Astrocyte (in vitro differentiated cells and primary cell): ENCODE results near the gene GMPPA. TPM values are rescaled to one million over a fixed set of nuclear protein-coding genes. Genes with fewer than 3 reads are reported as not detected.

Experiments
- DNase-seq: peaks from one replicate; pipeline ENCODE4 v3.0.0-alpha.2; 2010; ENCODE audit warnings: low read depth
- FAIRE-seq: peaks from 2 replicates; lab custom pipeline; 2011; peaks lifted over from hg19 to GRCh38; lab: Jason Lieb, UNC
- H2AFZ ChIP-seq: 2 replicates; pipeline ENCODE4 v1.6.0; 2012; ENCODE audit warnings: low read depth, low read length, inconsistent platforms
- H3K27ac ChIP-seq: 2 replicates; pipeline ENCODE4 v1.5.1; 2011; ENCODE audit warnings: low read depth, low read length, inconsistent platforms
- H3K27me3 ChIP-seq: 2 replicates; pipeline ENCODE4 v1.6.0; 2011; ENCODE audit warnings: low read length, inconsistent platforms; ENCODE audit not compliant: insufficient read depth
- H3K36me3 ChIP-seq: 2 replicates; pipeline ENCODE4 v1.5.1; 2011; ENCODE audit warnings: low read length, inconsistent platforms; ENCODE audit not compliant: insufficient read depth
- H3K4me1 ChIP-seq: 2 replicates; pipeline ENCODE4 v1.5.1; 2011; ENCODE audit warnings: low read length, inconsistent platforms; ENCODE audit not compliant: insufficient read depth
- H3K4me2 ChIP-seq: 2 replicates; pipeline ENCODE4 v1.6.0; 2012; ENCODE audit warnings: low read length, inconsistent platforms
- H3K4me3 ChIP-seq: 2 replicates; pipeline ENCODE4 v1.5.1; 2011; ENCODE audit warnings: low read depth, mild to moderate bottlenecking, low read length, inconsistent platforms; ENCODE audit not compliant: insufficient read depth
- H3K79me2 ChIP-seq: 2 replicates; pipeline ENCODE4 v1.6.0; 2012; ENCODE audit warnings: mild to moderate bottlenecking, low read length, inconsistent platforms; ENCODE audit not compliant: insufficient read depth
- H3K9ac ChIP-seq: 2 replicates; pipeline ENCODE4 v1.6.0; 2012; ENCODE audit warnings: mild to moderate bottlenecking, low read length, inconsistent platforms
- H3K9me3 ChIP-seq: 2 replicates; pipeline ENCODE4 v1.5.1; 2012; ENCODE audit warnings: low read depth, mild to moderate bottlenecking, low read length, inconsistent platforms; ENCODE audit not compliant: insufficient read depth
- H4K20me1 ChIP-seq: 2 replicates; pipeline ENCODE4 v1.6.0; 2012; ENCODE audit warnings: low read length, inconsistent platforms; ENCODE audit not compliant: insufficient read depth
- H3K27ac Mint-ChIP-seq: one replicate; pipeline ENCODE4 v1.8.0; 2021; ENCODE audit warnings: mild to moderate bottlenecking, mixed read lengths; ENCODE audit not compliant: unreplicated experiment
- H3K27me3 Mint-ChIP-seq: one replicate; pipeline ENCODE4 v1.8.0; 2021; ENCODE audit warnings: low read depth, mixed read lengths; ENCODE audit not compliant: unreplicated experiment
- H3K36me3 Mint-ChIP-seq: one replicate; pipeline ENCODE4 v1.8.0; 2021; ENCODE audit warnings: low read depth, mixed read lengths; ENCODE audit not compliant: unreplicated experiment
- H3K4me1 Mint-ChIP-seq: one replicate; pipeline ENCODE4 v1.8.0; 2021; ENCODE audit warnings: low read depth, mixed read lengths; ENCODE audit not compliant: unreplicated experiment
- H3K4me3 Mint-ChIP-seq: one replicate; pipeline ENCODE4 v1.8.0; 2021; ENCODE audit warnings: mild to moderate bottlenecking, moderate library complexity, mixed read lengths; ENCODE audit not compliant: unreplicated experiment
- H3K9me3 Mint-ChIP-seq: one replicate; pipeline ENCODE4 v1.8.0; 2021; ENCODE audit warnings: mild to moderate bottlenecking, mixed read lengths; ENCODE audit not compliant: unreplicated experiment
- EZH2 ChIP-seq: IDR thresholded peaks from 2 replicates; pipeline ENCODE4 v1.6.1; 2012; ENCODE audit warnings: mild to moderate bottlenecking, low read length, inconsistent platforms; ENCODE audit not compliant: insufficient read depth
- total RNA-seq: library from RNA; stranded (reverse); gene quantifications from 2 replicates; pipeline ENCODE4 v1.2.1, GENCODE V29; 2021
- TF ChIP-seq, protein P1 (sequence below): IDR thresholded peaks from 2 replicates; pipeline ENCODE4 v1.5.1; 2011; ENCODE audit warnings: low read depth, mild to moderate bottlenecking, inconsistent platforms, low read length, moderate library complexity; ENCODE audit not compliant: insufficient read depth

Gene GMPPA
- total RNA-seq, 1 donor from 2014 or later = 49.5 TPM

DNA sequence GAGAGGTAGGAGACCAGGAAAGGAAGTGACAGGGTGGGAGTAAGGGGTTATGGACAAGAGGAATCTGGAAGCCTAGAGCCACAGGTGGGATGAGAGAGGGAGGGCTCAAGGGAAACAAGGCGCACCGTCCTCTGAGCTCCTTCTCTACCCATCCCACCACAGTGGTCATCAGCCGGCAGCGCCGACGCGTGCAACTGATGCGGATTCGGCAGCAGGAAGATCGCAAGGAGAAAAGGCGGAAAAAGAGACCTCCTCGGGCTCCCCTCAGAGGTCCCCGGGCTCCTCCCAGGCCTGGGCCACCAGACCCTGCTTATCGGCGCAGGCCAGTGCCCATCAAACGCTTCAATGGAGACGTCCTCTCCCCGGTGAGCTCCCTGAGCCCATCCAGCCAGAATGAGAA lies 50.3 kb downstream of the GMPPA start:
- H2AFZ ChIP-seq = no peak overlapping the region
- no peaks in the 10 kb centered on the region for H3K79me2 ChIP-seq
- H3K27me3 ChIP-seq = no peaks in the 10 kb centered on the region
- H3K9ac ChIP-seq = no peak overlapping the region
- H3K4me3 ChIP-seq = no peak overlapping the region
- no peak overlapping the region for H3K4me2 ChIP-seq
- Mint-ChIP-seq H3K4me1 (peaks cover 7% of the 10 kb centered on the region), H3K4me3 (no peak overlapping the region), H3K9me3 (no peaks in the 10 kb centered on the region), H3K36me3 (peaks cover 17% of the 10 kb centered on the region), H3K27me3 (peaks cover 33% of the 10 kb centered on the region), H3K27ac (peak overlapping the region; percentile 54)
- peaks cover 20% of the 10 kb centered on the region for H3K4me1 ChIP-seq
- H4K20me1 ChIP-seq = peaks cover 5% of the 10 kb centered on the region
- H3K36me3 ChIP-seq = no peaks in the 10 kb centered on the region
- DNase-seq = no peak
- no peak for FAIRE-seq
- H3K27ac ChIP-seq = no peak overlapping the region
- TF ChIP-seq, protein P1, sequence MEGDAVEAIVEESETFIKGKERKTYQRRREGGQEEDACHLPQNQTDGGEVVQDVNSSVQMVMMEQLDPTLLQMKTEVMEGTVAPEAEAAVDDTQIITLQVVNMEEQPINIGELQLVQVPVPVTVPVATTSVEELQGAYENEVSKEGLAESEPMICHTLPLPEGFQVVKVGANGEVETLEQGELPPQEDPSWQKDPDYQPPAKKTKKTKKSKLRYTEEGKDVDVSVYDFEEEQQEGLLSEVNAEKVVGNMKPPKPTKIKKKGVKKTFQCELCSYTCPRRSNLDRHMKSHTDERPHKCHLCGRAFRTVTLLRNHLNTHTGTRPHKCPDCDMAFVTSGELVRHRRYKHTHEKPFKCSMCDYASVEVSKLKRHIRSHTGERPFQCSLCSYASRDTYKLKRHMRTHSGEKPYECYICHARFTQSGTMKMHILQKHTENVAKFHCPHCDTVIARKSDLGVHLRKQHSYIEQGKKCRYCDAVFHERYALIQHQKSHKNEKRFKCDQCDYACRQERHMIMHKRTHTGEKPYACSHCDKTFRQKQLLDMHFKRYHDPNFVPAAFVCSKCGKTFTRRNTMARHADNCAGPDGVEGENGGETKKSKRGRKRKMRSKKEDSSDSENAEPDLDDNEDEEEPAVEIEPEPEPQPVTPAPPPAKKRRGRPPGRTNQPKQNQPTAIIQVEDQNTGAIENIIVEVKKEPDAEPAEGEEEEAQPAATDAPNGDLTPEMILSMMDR = no peak
- no peak for TF ChIP-seq EZH2
- no peaks in the 10 kb centered on the region for H3K9me3 ChIP-seq

- no peak for TF ChIP-seq EZH2
- H3K36me3 ChIP-seq = no peaks in the 10 kb centered on the region
- H3K27me3 ChIP-seq = no peaks in the 10 kb centered on the region
- peaks cover 14% of the 10 kb centered on the region for H3K4me1 ChIP-seq
- H3K9ac ChIP-seq = no peak overlapping the region
- H3K9me3 ChIP-seq = no peaks in the 10 kb centered on the region
- no peak overlapping the region for H3K27ac ChIP-seq
- H3K4me3 ChIP-seq = no peak overlapping the region
- peaks cover 5% of the 10 kb centered on the region for H4K20me1 ChIP-seq
- no peak for FAIRE-seq
- Mint-ChIP-seq H3K27ac (no peak overlapping the region), H3K4me1 (peaks cover 5% of the 10 kb centered on the region), H3K9me3 (no peaks in the 10 kb centered on the region), H3K27me3 (peaks cover 33% of the 10 kb centered on the region), H3K36me3 (peaks cover 17% of the 10 kb centered on the region), H3K4me3 (no peak overlapping the region)
- H3K4me2 ChIP-seq = no peak overlapping the region
- no peaks in the 10 kb centered on the region for H3K79me2 ChIP-seq
- no peak for DNase-seq
- H2AFZ ChIP-seq = no peak overlapping the region
These were observed 50.9 kb downstream of the GMPPA start for GRCh38 chr2:219549619-219550018.

GRCh38 chr2:219551441-219552381 lies 53.0 kb downstream of the GMPPA start:
- H3K27ac ChIP-seq = no peak overlapping the region
- FAIRE-seq (no peak), DNase-seq (peak; percentile 42)
- H3K4me1 ChIP-seq = peaks cover 14% of the 10 kb centered on the region
- H4K20me1 ChIP-seq = peaks cover 5% of the 10 kb centered on the region
- peaks cover 9% of the 10 kb centered on the region for H3K36me3 Mint-ChIP-seq
- peaks cover 20% of the 10 kb centered on the region for H3K27me3 Mint-ChIP-seq
- H3K4me3 ChIP-seq = peak overlapping the region; percentile 62
- peak overlapping the region; percentile 97 for H3K4me2 ChIP-seq
- no peak overlapping the region for H3K27ac Mint-ChIP-seq
- no peaks in the 10 kb centered on the region for H3K9me3 ChIP-seq
- peak overlapping the region; percentile 72 for H3K9ac ChIP-seq
- TF ChIP-seq EZH2 = no peak
- TF ChIP-seq, protein P1 = no peak
- peak overlapping the region; percentile 92 for H2AFZ ChIP-seq
- H3K27me3 ChIP-seq = no peaks in the 10 kb centered on the region
- no peaks in the 10 kb centered on the region for H3K9me3 Mint-ChIP-seq
- H3K79me2 ChIP-seq = no peaks in the 10 kb centered on the region
- H3K4me1 Mint-ChIP-seq = peaks cover 1% of the 10 kb centered on the region
- H3K4me3 Mint-ChIP-seq = peak overlapping the region; percentile 81
- no peaks in the 10 kb centered on the region for H3K36me3 ChIP-seq
